NCI-H1417 (cell line): ENCODE results near the gene CLDN3.
A peak's percentile ranks its signal among the peaks of the same experiment; 100 is the strongest.

Experiments used
- DNase-seq, 3 experiments: peaks; one replicate each; lab custom pipeline; 2025; lab: John Stamatoyannopoulos, UW

Gene CLDN3

DNA sequence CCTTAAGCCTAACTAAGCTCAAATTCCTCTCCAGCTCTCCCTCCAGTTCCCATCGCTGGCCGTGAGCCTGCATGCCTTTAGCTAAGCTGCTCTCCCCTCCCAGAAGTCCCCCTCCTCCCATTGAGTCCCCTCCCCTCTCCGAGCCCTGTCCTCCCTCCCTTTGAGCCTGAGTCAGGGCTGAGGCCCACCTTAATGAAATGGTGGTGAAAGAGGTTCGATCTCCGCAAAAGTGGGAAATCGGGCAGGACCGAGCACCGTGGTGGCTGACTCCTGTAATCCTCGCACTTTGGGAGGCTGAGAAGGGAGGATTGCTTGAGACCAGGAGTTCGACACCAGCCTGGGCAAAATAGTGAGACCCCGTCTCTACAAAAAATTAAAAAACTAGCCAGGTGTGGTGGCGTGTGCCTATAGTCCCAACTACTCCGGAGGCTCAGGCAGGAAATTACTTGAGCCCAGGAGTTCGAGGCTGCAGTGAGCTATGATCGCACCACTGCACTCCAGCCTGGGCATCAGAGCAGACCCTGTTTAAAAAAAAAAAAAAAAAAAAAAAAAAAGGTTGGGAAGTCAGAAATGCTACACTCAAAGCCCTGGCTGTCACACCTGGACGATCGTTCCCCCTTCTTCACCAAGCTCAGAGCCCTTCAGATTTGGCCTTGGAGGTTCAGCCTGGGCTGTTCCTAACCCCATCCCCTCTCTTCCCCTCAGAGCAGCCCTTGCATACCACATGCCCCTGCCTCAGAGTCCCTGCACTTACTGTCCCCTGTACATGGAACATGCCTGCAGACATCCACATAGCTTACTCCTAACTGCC is 995 bp upstream of the CLDN3 start:
- DNase-seq: peak in 1 of 3 experiments; percentile 38

DNA sequence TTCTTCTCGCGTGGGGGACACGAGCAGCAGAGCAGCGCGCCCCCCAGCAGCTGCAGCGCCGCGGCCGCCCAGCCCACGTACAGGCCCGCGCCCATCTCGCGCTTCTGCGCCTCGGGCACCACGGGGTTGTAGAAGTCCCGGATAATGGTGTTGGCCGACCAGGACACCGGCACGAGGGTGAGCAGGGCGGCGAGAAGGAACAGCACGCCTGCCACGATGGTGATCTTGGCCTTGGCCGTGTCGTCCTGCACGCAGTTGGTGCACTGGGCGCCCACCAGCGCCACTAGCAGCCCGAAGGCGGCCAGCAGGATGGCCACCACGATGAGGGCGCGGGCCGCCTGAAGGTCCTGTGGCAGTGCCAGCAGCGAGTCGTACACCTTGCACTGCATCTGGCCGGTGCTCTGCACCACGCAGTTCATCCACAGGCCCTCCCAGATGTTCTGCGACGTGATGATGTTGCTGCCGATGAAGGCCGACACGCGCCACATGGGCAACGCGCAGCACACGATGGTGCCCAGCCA is 529 bp downstream of the CLDN3 start:
- DNase-seq: peak in 2 of 3 experiments; percentile 61 to 92

- DNase-seq: peak; percentile 61 to 67 (median 67)
These were observed 1.2 kb downstream of the CLDN3 start for GRCh38 chr7:73768641-73769480.

- DNase-seq: no peak
These were observed 3.4 kb downstream of the CLDN3 start for GRCh38 chr7:73766556-73767229.

DNA sequence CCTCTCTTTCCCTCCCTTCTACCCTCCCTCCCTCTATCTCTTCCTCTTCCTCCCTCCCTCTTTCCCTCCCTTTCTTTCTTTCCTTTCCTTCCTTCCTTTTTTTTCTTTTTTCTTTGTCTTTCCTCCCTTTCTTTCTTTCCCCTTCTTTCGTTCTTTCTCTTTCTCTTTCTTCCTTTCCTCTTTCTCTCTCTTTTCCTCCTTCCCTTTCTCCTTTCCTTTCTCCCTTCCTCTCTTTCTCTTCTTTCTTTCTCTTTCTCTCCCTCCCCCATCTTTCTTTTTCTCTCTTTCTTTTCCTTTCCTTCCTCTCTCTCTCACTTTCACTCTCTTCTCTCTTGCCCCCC is 7.4 kb downstream of the CLDN3 start:
- DNase-seq: no peak

DNA sequence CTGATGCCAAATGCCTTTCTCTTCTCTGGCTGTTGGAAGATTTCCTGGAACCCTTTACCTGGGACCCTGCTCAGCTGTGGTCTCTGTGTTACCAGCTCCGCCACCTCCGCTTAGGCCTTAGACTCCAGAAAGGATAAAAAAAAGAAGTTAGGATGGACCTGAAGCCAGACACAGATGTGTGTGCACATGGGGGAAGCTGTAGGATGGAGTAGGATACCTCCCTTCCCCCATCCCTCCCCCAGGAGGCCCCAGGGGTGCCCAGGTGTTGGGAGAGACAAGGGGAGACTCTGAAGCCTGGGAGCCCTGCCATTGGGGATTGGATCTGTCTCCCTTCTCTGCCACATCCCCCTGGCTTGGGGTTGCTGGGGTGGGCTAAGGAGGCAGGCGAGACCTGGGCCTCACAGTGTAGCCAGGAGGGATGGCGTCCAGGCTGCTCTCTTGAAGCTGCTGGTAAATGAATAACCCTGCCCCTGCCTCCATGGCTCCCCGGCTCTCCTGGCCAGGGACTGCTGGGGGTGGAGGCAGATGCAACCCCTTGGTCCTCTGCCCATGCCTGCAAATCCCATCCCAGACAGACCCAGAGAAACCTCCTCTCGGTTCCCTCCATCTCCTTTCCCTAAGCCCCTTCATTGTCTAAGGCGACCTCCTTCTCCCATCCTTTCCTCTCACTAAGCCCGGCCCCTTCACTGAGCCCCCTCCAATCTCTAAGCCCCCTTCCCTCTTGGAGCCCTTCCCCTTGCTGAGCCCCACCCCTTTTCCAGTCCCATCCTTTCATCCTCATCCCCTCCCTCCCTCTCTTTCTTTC is 8.0 kb downstream of the CLDN3 start:
- no peak for DNase-seq

DNA sequence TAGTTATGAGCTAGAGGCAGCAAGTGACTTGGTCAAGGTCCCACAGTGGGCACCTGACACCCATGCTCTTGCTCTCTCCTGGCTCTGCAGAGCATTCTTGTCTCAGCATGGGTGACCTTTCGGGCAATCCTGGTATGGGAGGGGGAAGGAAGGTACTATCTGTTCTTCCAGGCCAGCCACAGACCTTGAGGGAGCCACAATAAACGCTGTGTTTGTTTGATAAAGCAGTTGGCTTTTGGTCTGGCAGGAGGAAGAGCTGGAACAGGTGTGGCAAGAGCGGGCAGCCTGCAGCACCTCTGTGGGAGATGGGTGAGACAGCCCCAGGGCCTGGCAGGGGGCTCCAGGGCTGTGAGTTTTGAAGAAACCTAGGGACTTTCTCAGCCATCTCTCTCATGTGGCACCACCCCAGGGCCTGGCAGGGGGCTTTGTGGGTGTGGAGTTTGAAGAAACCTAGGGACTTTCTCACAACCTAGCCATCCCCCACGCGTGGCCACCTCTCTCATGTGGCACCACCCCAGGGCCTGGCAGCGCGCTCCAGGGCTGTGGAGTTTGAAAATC is 11.4 kb downstream of the CLDN3 start:
- DNase-seq: peak in 1 of 3 experiments; percentile 28

- no peak for DNase-seq
These were observed 19.9 kb downstream of the CLDN3 start for GRCh38 chr7:73749931-73750776.

DNA sequence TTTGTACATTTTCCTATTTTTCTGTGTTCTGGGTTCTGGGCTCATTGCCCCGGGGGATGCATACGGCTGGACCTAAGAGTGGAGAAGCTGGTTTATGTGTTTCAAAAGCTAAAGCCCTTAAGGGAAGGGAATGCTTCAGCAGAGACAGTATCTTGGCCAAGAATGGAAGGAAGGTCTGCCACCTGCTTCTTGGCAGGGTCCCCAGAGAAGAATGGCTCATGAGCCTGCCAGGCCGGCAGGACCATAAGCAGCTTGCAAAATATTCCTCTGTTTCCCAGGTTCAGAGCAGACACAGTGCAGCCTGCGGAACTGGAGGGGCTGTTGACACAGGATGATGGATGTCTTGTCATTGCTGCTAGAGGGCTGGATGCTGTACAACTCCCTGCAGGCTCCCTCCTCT is 23.7 kb downstream of the CLDN3 start:
- DNase-seq: peak in 2 of 3 experiments; percentile 28 to 59

GRCh38 chr7:73742753-73743641 is 27.1 kb downstream of the CLDN3 start:
- DNase-seq: peak; percentile 98 to 100 (median 99)

DNA sequence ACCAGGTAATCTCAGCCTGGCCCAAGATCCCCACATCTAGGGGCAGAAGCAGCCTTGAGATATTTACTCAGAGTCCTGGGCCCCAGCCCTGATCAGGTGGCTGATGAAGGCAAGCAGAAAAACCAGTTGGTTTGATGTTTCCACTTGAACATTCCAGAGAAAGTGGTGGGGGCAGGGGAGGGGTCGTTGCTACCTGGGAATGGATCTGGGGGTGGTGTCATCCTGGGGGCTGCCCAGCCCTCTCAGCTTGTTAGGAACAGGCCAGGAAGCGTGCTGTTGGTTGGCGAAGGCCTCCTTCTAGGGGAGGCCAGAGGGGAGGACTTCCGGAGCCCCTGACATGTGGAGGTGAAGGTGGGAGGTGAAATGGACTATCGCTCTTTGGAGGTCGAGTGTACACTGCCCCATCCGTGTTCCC is 27.7 kb downstream of the CLDN3 start:
- DNase-seq: peak in 2 of 3 experiments; percentile 54 to 89

- peak; percentile 77 to 88 (median 78) for DNase-seq
These were observed 28.5 kb downstream of the CLDN3 start for GRCh38 chr7:73741600-73741999.

DNA sequence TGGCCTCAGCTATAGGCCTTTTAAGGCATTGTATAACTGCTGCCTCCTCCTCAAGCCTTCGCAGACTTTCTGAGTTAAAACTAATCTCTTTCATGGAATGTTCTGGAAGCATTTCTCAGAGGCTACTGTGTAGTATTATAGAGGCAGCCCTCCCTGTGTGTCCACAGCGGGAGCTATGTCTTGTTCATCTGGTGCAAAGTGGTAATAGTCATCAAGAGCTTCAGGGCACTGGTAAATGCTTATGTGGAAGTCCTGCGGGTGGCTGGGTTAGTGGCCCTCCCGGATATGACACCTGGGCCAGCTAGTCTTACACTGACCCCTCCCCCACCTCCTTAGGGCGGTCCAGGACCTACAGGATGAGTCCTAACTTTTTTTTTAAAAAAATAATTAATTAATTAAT is 29.3 kb downstream of the CLDN3 start:
- peak in 1 of 3 experiments; percentile 50 for DNase-seq

DNA sequence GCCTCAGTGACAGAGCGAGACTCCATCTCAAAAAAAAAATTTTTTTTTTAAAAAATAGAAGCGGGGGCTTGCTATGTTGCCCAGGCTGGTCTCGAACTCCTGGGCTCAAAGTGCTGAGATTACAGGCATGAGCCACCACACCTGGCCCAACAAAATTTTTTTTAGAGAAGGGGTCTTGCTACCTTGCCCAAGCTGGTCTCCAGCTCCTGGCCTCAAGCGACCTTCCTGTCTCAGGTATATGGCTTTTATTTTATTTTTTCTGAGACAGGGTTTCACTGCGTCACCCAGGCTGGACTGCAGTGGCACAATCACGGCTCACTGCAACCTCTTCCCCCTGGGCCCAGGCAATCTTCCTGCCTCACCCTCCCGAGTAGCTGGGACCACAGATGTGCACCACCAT is 29.9 kb downstream of the CLDN3 start:
- no peak for DNase-seq

DNA sequence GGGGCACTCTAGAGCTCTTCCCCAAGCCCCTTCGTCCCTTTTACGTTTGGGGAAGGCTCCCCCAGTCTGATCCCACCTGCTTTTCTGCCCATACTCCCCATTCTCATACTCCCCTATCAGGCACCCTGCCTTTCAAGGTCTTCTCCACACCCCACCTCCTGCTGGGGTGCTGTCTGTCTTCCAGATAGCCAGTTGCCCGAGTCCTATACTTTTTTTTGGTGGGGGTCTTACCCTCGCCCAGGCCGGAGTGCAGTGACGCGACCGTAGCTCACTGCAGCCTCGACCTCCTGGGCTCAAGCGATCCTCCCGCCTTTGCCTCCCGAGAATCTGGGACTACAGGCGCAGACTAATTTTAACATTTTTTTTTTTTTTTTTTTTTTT is 30.7 kb downstream of the CLDN3 start:
- no peak for DNase-seq

- peak; percentile 99 for DNase-seq
These were observed 31.3 kb downstream of the CLDN3 start, which contains the start of gene ABHD11 for GRCh38 chr7:73738612-73739386. ABHD11 (minus strand) TSS chr7:73738802; CDS start chr7:73738770, 32 bp downstream.

GRCh38 chr7:73738220-73738611 is 31.9 kb downstream of the CLDN3 start:
- DNase-seq: peak; percentile 69 to 87 (median 80)
